ENCODE measurements around the gene CERS6.
"Not testable (repeated sequence)": the region's sequence is repeated elsewhere in the genome, so short reads cannot be mapped to it uniquely, and the experiment has no call there.

Gene CERS6

GRCh38 chr2:168455645-168456520 lies at the start of gene CERS6:
Gene CERS6, plus strand, starts transcription at chr2:168456272. Its CDS starts 177 bp downstream, at chr2:168456449.
- peak; percentile 95 for DNase-seq (ENCODE audit: low spot score)

- DNase-seq (ENCODE audit: low spot score) = not testable (repeated sequence)
Observed at GRCh38 chr2:168412301-168412700, 43.8 kb upstream of the CERS6 start.

- DNase-seq (ENCODE audit: low spot score) = not testable (repeated sequence)
Observed at GRCh38 chr2:168413101-168413500, 43.0 kb upstream of the CERS6 start.

- no peak for DNase-seq (ENCODE audit: low spot score)
Observed at GRCh38 chr2:168416555-168416954, 39.5 kb upstream of the CERS6 start.

GRCh38 chr2:168422584-168422983 lies 33.5 kb upstream of the CERS6 start:
- no peak for DNase-seq (ENCODE audit: low spot score)

- no peak for DNase-seq (ENCODE audit: low spot score)
Observed at GRCh38 chr2:168424112-168424951, 31.7 kb upstream of the CERS6 start.

- DNase-seq (ENCODE audit: low spot score) = no peak
Observed at GRCh38 chr2:168424971-168425370, 31.1 kb upstream of the CERS6 start.

- DNase-seq (ENCODE audit: low spot score) = no peak
Observed at GRCh38 chr2:168426861-168427260, 29.2 kb upstream of the CERS6 start.

GRCh38 chr2:168427451-168427850 lies 28.6 kb upstream of the CERS6 start:
- DNase-seq (ENCODE audit: low spot score) = no peak

- DNase-seq (ENCODE audit: low spot score) = no peak
Observed at GRCh38 chr2:168428431-168428830, 27.6 kb upstream of the CERS6 start.

- DNase-seq (ENCODE audit: low spot score) = no peak
Observed at GRCh38 chr2:168429988-168430387, 26.1 kb upstream of the CERS6 start.

- DNase-seq (ENCODE audit: low spot score) = no peak
Observed at GRCh38 chr2:168430431-168430830, 25.6 kb upstream of the CERS6 start.

GRCh38 chr2:168431301-168432024 lies 24.6 kb upstream of the CERS6 start:
- no peak for DNase-seq (ENCODE audit: low spot score)

GRCh38 chr2:168432100-168432499 lies 24.0 kb upstream of the CERS6 start:
- no peak for DNase-seq (ENCODE audit: low spot score)

GRCh38 chr2:168432565-168433186 lies 23.4 kb upstream of the CERS6 start:
- no peak for DNase-seq (ENCODE audit: low spot score)

- DNase-seq (ENCODE audit: low spot score) = no peak
Observed at GRCh38 chr2:168433527-168433926, 22.5 kb upstream of the CERS6 start.

GRCh38 chr2:168434146-168434545 lies 21.9 kb upstream of the CERS6 start:
- no peak for DNase-seq (ENCODE audit: low spot score)

- no peak for DNase-seq (ENCODE audit: low spot score)
Observed at GRCh38 chr2:168436840-168437239, 19.2 kb upstream of the CERS6 start.

GRCh38 chr2:168438553-168438952 lies 17.5 kb upstream of the CERS6 start:
- no peak for DNase-seq (ENCODE audit: low spot score)

GRCh38 chr2:168439536-168439935 lies 16.5 kb upstream of the CERS6 start:
- no peak for DNase-seq (ENCODE audit: low spot score)

GRCh38 chr2:168441214-168441872 lies 14.7 kb upstream of the CERS6 start:
- no peak for DNase-seq (ENCODE audit: low spot score)
